ENCODE results near the gene BAHCC1.

Gene BAHCC1

GRCh38 chr17:81461607-81462500, 66.6 kb downstream of the BAHCC1 start:
- DNase-seq (ENCODE audit: low spot score): no peak

DNA sequence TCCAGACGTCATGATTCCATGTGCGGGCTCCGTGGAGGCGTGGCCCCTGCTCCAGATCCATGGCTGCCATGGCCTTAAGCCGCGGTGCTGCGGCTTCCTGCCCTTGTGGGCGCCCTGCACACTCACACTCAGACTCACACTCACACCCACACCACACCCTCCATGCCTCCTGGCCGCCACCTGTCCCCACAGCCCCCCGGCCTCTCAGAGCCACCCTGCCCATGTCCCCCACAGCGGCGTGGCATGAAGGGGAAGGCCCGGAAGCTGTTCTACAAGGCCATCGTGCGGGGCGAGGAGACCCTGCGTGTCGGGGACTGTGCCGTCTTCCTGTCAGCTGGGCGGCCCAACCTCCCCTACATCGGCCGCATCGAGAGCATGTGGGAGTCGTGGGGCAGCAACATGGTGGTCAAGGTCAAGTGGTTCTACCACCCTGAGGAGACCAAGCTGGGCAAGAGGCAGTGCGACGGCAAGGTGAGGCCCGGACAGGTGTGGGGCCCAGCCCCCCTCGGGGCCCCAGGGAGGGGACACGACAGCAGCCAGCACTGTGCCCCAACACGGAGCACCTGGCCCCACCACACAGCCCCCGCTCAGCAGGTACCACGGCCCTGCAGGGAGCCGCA, 67.4 kb downstream of the BAHCC1 start:
- DNase-seq (ENCODE audit: low spot score): no peak

DNA sequence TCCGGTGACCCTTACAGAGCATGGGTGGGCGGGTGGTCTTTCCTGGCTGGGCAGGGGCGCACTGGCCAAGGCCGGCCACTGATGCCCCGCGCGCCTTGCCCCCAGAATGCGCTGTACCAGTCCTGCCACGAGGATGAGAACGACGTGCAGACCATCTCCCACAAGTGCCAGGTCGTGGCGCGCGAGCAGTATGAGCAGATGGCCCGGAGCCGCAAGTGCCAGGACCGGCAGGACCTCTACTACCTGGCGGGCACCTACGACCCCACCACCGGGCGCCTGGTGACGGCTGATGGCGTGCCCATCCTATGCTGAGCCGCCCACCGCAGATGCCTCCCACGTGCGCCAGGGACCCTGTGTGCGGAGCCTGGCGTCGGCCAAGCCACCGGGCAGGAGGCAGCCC, 68.2 kb downstream of the BAHCC1 start:
- DNase-seq (ENCODE audit: low spot score): no peak

DNA sequence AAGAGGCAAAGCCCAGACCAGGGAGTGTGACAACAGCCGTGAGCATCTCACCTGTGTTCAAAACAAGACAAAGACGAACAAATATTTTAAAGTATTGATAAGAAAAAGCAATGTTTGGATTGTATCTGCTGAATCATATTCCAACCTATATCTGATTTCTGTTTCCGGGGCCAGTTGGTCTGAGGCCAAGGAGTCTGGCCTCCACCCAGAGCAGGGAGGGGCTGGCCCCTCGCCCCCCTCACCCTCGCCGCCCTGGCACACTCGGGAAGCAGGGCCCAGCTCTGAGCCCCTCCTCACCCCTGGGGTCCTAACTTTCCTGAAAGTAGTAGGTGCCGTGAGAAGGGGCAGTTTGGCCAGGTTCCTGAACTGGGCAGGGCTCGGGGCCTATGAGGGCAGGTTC, 69.3 kb downstream of the BAHCC1 start:
- DNase-seq (ENCODE audit: low spot score): no peak

DNA sequence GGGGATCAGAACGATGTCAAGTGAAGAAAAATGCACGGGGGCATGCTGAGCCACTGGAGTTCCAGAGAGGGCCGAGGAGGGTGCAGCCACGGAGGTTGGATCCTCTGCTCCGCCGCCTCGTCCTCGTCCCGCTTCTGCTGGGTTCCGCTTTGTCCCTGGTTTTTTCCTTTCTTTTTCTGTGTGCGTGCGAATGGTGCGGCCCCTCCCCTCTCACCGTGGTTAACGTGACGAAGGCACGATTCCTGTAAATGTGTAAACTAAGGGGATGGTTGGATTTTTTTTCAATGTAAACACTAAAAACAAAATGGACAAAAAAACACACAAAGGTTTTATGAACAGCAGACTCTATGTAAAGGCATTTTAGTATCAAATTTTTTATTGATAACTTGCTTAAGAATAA, 70.7 kb downstream of the BAHCC1 start:
- DNase-seq (ENCODE audit: low spot score): no peak

DNA sequence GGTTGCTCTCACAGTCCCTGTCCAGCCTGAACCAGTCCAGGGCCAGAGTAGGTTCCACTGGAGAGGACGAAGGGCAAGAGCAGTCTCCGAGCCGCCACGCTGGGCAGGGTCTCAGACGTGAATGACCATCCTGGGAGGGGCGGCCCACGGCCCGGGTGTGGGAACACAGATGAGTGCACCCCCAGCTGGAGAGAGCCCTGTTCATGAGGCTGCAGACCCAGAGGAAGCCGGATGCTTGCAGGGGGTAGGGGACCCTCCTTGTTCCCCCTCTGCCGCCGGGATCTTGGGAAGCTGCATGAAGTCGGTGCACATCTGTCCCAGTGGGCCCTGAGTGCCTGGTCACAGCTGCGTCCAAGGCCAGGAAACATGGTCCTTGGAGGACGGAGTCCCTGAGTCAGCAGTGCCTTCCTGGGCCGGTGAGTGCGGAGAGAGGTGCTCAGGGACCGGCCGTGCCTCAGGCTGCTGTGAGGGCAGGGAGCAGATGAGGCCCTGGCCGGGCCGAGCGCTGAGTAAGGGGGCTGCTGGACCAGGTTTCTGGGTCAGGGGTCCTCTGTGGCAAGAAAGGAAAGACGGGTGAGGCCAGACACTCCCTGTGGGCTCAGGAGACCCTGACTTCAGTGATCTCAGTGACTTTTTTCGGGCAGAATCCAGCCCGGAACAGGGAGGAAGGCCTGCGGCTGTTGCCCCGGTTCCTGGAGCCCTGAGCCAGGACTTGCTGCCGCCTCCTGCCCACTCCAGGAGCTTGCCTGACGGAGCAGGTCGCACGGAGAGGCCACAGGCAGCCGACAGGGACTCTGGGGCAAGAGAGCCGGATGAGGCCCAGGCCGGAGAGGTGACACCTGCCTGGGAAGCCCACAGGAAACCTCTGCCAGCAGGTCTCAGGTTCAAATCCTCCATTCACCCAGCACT, 71.6 kb downstream of the BAHCC1 start:
- no peak for DNase-seq (ENCODE audit: low spot score)

DNA sequence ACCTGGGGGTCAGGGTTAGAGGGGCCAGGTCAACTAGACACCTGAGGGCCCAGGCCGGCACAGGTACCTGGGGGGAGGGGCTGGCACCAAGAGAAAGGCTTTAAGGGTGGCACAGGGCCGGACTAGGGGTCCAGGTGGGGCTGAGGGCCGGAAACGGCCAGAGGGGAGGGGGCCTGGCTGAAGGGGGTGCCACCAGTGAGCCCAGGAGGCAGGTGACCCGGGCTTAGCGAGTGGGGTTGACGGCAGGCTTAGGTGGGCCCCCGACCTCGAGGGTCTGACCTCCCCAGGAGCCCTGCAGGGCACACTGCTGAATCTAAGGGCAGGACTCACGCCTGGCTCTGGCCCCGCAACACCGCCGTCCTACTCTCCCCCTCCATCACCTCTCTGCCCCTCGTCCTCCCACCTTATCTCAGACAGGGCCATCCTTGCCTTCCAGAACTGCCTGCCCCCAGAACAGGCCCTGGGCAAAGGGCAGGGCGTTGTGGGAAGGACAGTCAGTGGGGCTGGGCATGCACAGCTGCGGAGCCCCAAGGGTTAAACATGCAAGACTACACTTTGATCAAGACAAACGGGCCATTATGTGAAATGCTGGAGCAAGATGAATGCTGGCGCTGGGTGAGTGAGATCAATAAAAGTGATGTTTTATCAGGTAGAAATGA, 73.0 kb downstream of the BAHCC1 start:
- DNase-seq (ENCODE audit: low spot score): no peak

DNA sequence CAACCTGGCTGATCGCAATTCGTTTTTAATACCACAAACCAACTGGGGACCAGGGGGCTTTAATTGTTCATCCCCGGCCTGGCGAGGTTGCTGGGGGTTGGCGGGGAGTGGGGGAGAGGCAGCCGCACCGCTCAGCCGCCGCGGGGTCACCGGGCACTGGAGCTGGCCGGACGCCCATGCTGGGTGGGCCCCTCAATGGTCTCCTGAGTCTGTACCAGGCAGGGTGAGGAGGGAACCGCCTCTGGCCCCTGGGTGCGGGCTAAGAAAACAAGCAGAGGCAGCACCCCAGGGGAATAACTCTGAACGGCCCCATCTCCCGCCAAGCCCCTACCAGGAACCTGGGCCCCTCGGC, 73.5 kb downstream of the BAHCC1 start:
- no peak for DNase-seq (ENCODE audit: low spot score)

DNA sequence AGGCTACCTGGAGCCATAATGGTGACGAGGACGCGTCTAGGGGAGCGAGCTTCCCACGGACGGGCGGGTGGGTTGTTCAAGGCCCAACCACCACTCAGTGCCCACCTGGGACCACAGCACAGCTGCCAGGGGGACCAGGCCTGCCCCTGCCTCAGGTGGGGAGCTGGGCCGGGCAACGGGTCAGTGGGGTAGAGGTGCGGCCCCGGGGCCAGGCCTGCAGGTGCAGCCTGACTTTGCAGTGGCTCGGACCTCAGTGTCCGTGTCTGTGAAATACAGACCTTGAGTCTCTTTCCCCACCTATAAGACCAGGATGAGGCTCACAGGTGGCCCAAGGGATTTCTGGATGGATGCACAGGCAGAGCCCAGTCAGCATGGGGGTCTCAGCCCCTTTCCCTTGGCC, 74.0 kb downstream of the BAHCC1 start:
- no peak for DNase-seq (ENCODE audit: low spot score)

DNA sequence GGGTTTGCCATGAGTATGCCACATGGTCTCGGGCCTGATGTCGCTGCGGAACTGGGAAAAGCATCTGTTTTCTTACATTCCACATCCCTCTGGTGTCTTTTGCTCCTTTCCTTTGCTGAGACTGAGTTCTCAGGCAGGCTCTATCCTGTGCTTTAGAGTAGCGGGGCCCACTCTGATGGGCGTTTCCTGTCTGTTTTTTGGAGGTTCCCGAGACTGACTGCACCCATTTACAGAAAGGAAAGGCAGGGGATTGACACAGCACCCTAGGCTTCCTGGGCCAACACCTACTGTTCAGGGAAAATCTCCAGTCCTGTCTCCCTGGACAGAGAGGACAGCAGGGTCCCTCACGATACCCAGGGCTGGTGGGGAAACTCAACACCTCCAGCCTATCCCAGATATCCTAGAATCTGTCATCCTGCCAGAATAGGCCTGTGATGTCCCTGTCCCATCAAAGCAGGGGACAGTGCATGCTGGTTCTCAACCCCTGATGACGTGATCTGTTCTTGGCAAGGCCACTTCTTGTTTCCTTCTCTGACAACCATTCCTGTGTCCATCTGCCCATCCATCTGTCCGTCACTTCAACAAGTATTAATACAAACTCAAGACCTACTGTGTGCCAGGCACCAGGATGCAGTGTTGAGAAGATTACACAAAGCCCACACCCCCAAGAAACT, 75.2 kb downstream of the BAHCC1 start:
- no peak for DNase-seq (ENCODE audit: low spot score)

- DNase-seq (ENCODE audit: low spot score): no peak
These were observed 75.9 kb downstream of the BAHCC1 start for GRCh38 chr17:81470944-81471817.

DNA sequence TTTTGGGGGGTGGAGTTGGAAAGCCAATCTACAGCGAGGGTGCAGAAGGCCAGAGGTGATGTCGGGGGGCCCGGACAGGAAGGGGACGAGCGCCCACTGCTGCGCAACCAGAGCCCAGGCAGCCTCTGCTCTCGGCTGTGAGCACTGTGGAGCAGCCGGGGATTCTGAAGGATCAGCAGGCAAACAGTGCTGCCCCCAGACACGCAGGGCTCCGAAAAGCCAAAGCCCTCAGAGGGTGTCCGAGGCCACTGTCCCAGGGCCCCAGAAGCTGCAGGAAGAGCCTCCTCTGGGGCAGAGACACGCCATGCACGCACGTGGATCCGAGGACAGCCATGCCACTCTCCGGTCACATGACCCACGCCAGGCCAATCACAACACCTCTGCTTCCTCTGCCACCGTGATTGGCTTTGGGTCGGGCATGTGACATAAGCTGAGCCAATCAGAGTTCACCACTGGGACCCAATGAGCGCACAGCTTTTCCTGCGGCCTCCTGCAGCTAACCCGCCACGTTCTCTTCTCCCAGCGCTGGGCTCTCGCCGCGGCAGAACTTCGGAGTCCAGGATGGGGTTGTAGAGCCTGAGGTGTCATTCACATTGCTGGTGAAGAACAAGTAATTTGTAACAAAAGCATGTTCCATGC, 76.7 kb downstream of the BAHCC1 start:
- no peak for DNase-seq (ENCODE audit: low spot score)

DNA sequence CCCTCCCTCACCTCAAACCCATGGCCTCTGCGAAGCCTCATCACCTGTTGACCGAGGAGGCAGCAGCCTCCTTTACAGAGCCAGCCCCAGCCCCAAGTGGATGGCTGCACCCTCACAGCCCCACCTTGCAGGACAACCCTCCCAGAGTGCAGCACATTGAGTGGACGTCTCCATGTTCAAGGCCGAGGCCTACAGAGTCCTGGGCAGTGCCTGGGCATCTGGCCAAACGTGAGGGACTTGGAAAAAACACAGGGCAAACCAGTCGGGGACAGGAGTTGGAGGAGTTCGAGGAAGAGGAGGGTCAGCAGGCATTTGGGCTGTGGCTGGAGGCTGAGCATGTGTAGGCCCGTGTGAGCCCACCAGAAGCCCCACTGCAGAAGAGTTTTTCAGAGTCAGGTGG, 77.8 kb downstream of the BAHCC1 start:
- DNase-seq (ENCODE audit: low spot score): no peak

- no peak for DNase-seq (ENCODE audit: low spot score)
These were observed 79.7 kb downstream of the BAHCC1 start for GRCh38 chr17:81474958-81475357.

DNA sequence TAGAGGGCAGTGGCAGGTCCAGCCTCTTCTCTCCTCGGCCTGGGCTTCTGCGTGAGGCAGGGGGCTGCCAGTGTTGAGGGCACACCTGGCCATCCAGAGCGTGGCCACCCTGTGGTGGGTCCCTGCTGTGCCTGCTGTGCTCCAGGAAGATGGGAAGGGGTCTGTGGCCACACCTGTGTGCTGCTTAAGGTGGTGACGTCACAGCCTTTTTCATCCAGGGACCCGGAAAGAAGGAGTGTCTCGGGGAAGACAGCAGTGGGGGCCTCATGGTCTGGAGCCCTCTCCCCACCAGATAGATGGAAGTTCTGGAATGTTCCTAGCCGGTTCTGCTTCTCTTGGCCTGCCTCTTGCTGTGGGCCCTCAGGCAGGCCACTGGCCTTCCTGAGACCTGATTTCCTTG, 80.8 kb downstream of the BAHCC1 start:
- DNase-seq (ENCODE audit: low spot score): no peak

DNA sequence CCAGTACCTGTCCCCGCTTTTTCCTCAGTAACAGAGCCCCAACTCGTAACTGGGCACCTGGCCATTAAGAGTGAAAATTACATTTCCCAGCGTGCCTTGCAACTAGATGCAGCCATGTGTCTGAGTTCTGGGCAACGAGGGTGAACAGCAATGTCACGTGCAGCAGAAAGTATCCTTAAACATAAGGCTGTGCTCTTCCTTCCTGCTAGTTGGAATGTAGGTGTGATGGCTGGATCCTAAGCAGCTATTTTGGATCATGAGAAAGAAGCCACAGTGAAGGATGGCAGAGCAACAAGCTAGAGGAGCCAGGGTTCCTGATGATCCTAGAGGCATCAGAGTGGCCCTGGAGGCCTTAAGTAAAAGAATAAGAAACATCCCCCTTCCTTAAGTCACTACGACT, 81.4 kb downstream of the BAHCC1 start:
- DNase-seq (ENCODE audit: low spot score): no peak

DNA sequence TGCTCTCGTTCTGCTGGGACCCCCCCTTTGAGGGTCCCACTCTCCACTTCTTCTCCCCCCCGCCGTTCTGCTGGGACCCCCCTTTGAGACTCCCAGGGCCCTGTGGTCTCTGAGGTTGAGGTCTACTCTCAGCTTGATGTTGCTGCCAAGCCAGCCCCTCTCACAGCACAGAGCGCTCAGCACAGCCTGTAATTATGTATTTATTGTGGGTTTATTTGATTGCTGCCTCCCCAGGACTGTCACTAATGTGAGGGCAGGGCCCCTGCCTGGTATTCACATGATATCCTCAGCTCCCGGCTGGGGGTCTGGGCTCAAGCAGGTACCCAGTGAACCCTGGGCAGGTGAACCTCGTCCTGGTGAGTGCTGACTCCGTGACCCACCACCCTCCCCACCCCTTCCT, 81.9 kb downstream of the BAHCC1 start:
- no peak for DNase-seq (ENCODE audit: low spot score)

DNA sequence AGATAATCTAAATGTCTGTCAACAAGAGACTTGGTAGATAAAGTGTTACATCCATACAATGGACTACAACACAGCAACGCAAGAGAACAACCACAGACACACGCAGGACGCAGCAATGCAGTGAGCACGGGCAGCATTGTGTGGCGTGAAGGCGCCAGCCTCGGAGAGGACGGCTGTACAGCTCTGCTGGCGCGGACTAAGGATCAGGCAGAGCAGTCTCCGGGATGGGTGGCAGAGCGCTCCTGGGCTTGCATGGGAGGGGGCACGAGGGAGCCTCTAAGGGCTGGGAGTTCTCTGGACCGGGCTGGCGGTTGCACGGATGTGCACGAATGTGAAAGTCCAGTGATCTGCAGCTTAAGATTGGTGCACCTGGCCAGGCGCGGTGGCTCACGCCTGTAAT, 82.9 kb downstream of the BAHCC1 start:
- no peak for DNase-seq (ENCODE audit: low spot score)

DNA sequence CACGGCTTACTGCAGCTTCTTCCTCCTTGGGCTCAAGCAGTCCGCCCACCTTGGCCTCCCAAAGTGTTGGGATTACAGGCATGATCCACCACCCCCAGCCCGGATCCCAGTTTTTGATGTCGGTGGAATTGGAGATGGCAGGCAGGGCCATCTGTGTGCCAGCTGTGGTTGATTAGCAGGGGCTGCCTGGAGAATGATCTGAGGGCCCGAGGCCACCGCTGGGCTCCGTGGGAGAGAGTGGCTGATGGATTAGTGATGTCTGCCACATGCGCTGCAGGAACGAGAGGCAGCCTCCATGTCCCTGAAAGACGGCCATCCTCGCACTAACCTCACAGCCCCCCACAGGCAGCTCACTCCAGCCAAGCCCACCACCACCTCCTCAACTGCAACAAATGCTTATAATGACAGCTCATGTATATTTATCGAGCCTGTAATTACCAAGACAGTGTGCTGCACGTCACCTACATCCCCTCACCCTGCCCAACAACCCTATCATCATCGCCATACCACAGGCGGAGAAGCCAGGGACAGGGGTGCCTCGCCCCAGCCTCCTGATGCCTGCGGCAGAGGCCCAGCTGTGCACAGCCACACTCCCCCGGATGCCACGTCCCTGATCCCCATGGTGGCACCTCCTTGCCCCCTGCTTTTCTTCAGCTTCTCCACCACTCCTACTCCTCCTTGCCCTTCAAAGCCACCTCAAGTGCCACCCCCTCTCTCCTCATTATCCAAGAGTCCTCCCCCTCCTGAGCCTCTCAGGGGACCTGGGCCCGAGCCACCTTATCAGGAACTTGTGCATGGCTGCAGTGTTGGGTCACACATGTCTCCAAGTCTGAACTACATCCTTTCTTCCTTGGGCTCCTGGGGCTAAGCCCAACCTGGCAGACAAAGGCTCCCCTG, 84.2 kb downstream of the BAHCC1 start:
- no peak for DNase-seq (ENCODE audit: low spot score)
